ENCODE data around the gene XXYLT1.
"Not testable (repeated sequence)": the region's sequence is repeated elsewhere in the genome, so short reads cannot be mapped to it uniquely, and the experiment has no call there.

XXYLT1 gene

GRCh38 chr3:195111766-195112165 lies 159.2 kb downstream of the XXYLT1 start:
- no peak overlapping the region for H3K4me3 ChIP-seq (ENCODE audit: low read length)
- DNase-seq (ENCODE audit: low read depth, low spot score): no peak

GRCh38 chr3:195111319-195111705 lies 159.6 kb downstream of the XXYLT1 start:
- H3K4me3 ChIP-seq (ENCODE audit: low read length): no peak overlapping the region
- DNase-seq (ENCODE audit: low read depth, low spot score): no peak

GRCh38 chr3:195110647-195111318 lies 160.2 kb downstream of the XXYLT1 start:
- no peak for DNase-seq (ENCODE audit: low read depth, low spot score)

GRCh38 chr3:195109098-195109657 lies 161.8 kb downstream of the XXYLT1 start:
- no peak for DNase-seq (ENCODE audit: low read depth, low spot score)

More at GRCh38 chr3:195110647-195111318, 160.2 kb downstream of the XXYLT1 start:
- no peak overlapping the region for H3K4me3 ChIP-seq (ENCODE audit: low read length)

GRCh38 chr3:195107593-195107992 lies 163.4 kb downstream of the XXYLT1 start:
- no peak for DNase-seq (ENCODE audit: low read depth, low spot score)
- H3K4me3 ChIP-seq (ENCODE audit: low read length): no peak overlapping the region

More at GRCh38 chr3:195109098-195109657, 161.8 kb downstream of the XXYLT1 start:
- H3K4me3 ChIP-seq (ENCODE audit: low read length): no peak overlapping the region

GRCh38 chr3:195107031-195107430 lies 163.9 kb downstream of the XXYLT1 start:
- not testable (repeated sequence) for DNase-seq (ENCODE audit: low read depth, low spot score); H3K4me3 ChIP-seq (ENCODE audit: low read length)

GRCh38 chr3:195106418-195106906 lies 164.5 kb downstream of the XXYLT1 start:
- no peak for DNase-seq (ENCODE audit: low read depth, low spot score)
- peak overlapping the region; percentile 15; the same call in 1 of the 2 replicates for H3K4me3 ChIP-seq (ENCODE audit: low read length)

GRCh38 chr3:195105841-195106417 lies 165.0 kb downstream of the XXYLT1 start:
- DNase-seq (ENCODE audit: low read depth, low spot score): no peak
- H3K4me3 ChIP-seq (ENCODE audit: low read length): peak overlapping the region; percentile 15; the same call in 1 of the 2 replicates

- no peak for DNase-seq (ENCODE audit: low read depth, low spot score)
- no peak overlapping the region for H3K4me3 ChIP-seq (ENCODE audit: low read length)
Observed at GRCh38 chr3:195105389-195105788, 165.6 kb downstream of the XXYLT1 start.

- DNase-seq (ENCODE audit: low read depth, low spot score): no peak
- H3K4me3 ChIP-seq (ENCODE audit: low read length): no peak overlapping the region
Observed at GRCh38 chr3:195104340-195104739, 166.6 kb downstream of the XXYLT1 start.

GRCh38 chr3:195103623-195104022 lies 167.3 kb downstream of the XXYLT1 start:
- no peak for DNase-seq (ENCODE audit: low read depth, low spot score)
- no peak overlapping the region for H3K4me3 ChIP-seq (ENCODE audit: low read length)

GRCh38 chr3:195102609-195103467 lies 168.1 kb downstream of the XXYLT1 start:
- DNase-seq (ENCODE audit: low read depth, low spot score): no peak
- H3K4me3 ChIP-seq (ENCODE audit: low read length): no peak overlapping the region

- DNase-seq (ENCODE audit: low read depth, low spot score): no peak
Observed at GRCh38 chr3:195101927-195102608, 168.9 kb downstream of the XXYLT1 start.

GRCh38 chr3:195101001-195101583 lies 169.9 kb downstream of the XXYLT1 start:
- no peak overlapping the region for H3K4me3 ChIP-seq (ENCODE audit: low read length)
- no peak for DNase-seq (ENCODE audit: low read depth, low spot score)

More at GRCh38 chr3:195101927-195102608, 168.9 kb downstream of the XXYLT1 start:
- H3K4me3 ChIP-seq (ENCODE audit: low read length): no peak overlapping the region

GRCh38 chr3:195099951-195100785 lies 170.8 kb downstream of the XXYLT1 start:
- DNase-seq (ENCODE audit: low read depth, low spot score): no peak
- H3K4me3 ChIP-seq (ENCODE audit: low read length): no peak overlapping the region

- DNase-seq (ENCODE audit: low read depth, low spot score): no peak
- no peak overlapping the region for H3K4me3 ChIP-seq (ENCODE audit: low read length)
Observed at GRCh38 chr3:195098741-195099525, 172.0 kb downstream of the XXYLT1 start.

Data from Jurkat, Clone E6-1 (cell line).